Measurements from ENCODE around the gene PITPNC1. TPM values are rescaled to one million over a fixed set of nuclear protein-coding genes. Genes with fewer than 3 reads are reported as not detected.

The PITPNC1 gene
- total RNA-seq, 2 donors from 2014 or later: 10.8 to 20.4 TPM

DNA sequence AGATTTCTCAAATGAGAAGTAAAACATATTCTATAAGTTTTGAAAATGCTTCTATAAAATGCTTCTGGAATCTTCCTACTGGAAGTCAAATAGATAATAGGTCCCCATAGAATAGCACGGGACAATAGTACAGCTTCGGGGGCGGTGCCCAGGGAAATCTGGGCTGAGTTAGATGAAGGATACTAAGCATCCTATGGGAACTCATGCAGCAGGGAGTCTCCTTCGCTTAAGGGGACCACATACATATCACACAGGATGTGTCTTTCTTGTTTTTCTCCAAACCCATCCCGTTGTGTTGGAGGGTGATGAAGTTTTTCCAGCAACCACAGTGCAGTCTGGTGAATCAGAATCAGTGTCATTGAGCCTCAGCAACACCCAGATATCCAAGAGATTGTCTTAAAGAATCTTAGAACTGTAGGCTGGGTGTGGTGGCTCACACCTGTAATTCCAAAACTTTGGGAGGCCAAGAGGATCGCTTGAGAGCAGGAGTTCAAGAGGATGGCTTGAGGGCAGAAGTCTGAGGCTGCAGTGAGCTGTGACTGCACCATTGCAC lies 84.2 kb downstream of the PITPNC1 start:
- TF ChIP-seq, protein P1, sequence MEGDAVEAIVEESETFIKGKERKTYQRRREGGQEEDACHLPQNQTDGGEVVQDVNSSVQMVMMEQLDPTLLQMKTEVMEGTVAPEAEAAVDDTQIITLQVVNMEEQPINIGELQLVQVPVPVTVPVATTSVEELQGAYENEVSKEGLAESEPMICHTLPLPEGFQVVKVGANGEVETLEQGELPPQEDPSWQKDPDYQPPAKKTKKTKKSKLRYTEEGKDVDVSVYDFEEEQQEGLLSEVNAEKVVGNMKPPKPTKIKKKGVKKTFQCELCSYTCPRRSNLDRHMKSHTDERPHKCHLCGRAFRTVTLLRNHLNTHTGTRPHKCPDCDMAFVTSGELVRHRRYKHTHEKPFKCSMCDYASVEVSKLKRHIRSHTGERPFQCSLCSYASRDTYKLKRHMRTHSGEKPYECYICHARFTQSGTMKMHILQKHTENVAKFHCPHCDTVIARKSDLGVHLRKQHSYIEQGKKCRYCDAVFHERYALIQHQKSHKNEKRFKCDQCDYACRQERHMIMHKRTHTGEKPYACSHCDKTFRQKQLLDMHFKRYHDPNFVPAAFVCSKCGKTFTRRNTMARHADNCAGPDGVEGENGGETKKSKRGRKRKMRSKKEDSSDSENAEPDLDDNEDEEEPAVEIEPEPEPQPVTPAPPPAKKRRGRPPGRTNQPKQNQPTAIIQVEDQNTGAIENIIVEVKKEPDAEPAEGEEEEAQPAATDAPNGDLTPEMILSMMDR (IDR thresholded peaks at IDR 0.05): no peak
- Histone ChIP-seq H3K27ac (no peak overlapping the region), H3K4me1 (no peaks in the 10 kb centered on the region), H3K9me3 (no peaks in the 10 kb centered on the region), H3K27me3 (no peaks in the 10 kb centered on the region), H3K36me3 (no peaks in the 10 kb centered on the region), H3K9ac (ENCODE audit: low read depth in 2 of 2, low read length in 2 of 2) (no peak overlapping the region), H3K4me3 (no peak overlapping the region)
- intact Hi-C loops (cut with DNase I): no loop called here
- DNase-seq: no peak

GRCh38 chr17:67461876-67462275 lies 84.8 kb downstream of the PITPNC1 start:
- no peak overlapping the region for H3K4me3 ChIP-seq
- H3K36me3 ChIP-seq: no peaks in the 10 kb centered on the region
- DNase-seq: no peak
- H3K27ac ChIP-seq: no peak overlapping the region
- no peak overlapping the region for H3K9ac ChIP-seq (ENCODE audit: low read depth in 2 of 2, low read length in 2 of 2)
- no peaks in the 10 kb centered on the region for H3K27me3 ChIP-seq
- no peaks in the 10 kb centered on the region for H3K9me3 ChIP-seq
- H3K4me1 ChIP-seq: no peaks in the 10 kb centered on the region
- intact Hi-C loops (cut with DNase I): no loop called here
- TF ChIP-seq, protein P1 (IDR thresholded peaks at IDR 0.05): no peak

DNA sequence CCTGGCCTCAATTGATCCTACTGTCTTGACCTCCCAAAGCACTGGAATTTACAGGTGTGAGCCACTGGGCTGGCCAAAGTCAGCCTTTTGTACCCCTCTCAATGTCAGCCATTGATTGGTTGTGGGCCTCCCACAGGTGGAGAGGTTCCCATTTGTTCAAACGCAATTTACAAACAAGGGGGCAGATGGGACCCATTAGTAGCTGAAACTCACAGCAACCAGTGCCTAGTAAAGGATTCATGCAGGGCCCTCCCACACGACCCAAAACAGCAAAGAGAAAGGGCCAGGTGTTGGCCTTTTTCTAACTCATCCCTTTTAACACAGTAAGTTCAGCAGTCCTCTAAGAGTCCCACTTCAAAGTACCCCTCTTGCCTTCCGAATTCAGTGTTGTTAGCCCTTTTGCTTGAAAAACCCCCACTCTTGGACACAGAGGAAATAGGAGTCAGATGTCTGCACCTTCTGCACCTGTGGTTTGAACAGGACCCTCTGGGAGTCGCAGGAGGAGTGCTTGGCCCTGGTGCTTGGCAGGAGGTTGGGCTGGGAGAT lies 89.2 kb downstream of the PITPNC1 start:
- Histone ChIP-seq H3K9ac (ENCODE audit: low read depth in 2 of 2, low read length in 2 of 2) (no peak overlapping the region), H3K9me3 (no peaks in the 10 kb centered on the region), H3K27ac (no peak overlapping the region), H3K4me3 (no peak overlapping the region), H3K36me3 (no peaks in the 10 kb centered on the region), H3K4me1 (no peaks in the 10 kb centered on the region), H3K27me3 (no peaks in the 10 kb centered on the region)
- no peak for DNase-seq
- TF ChIP-seq, protein P1 (IDR thresholded peaks at IDR 0.05): no peak
- intact Hi-C loops (cut with DNase I): no loop called here

DNA sequence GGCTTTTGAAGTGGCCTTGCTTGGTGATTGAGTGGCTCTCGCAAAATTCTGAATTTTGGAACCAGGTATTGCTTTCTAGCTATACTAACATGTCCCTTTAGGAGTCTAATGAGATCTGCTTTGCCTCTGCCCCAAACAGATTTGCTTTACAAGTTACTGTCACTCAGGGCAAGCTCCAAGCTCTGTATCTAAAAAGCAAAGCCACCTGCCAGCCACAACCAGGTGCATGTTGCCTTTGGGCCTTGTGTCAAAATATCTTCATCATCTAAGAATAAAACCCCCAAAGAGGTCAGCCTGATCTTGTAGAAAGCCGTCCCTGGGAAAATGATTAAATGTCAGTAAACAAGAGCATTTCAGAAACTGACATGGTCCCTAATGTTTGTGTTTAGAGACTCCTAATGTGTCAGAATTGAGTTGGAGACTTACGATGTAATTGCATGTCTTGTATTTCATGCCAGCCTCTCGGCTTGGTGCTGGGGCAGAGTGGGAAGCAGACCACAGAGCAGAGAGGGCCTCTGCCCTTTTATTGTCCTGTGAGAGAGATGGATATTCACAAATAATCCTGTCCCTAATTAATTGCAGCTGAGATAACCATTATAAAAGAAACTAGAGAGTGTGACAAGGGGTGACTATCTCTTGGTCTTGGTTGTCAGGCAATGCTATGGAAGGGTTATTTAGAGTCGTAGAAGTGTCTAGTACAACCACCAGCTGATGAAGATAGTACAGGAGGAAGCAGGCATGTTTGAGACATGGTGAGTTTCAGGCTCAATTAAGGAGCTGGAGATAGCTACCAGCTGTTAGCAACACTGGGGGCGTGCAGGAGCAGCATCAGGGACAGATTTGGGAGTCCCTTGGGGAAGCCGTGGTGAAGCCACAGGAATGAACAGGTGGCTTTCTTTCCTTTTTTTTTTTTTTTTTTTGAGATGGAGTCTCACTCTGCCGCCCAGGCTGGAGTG lies 90.7 kb downstream of the PITPNC1 start:
- intact Hi-C loops (cut with DNase I): no loop called here
- Histone ChIP-seq H3K27me3 (no peaks in the 10 kb centered on the region), H3K9ac (ENCODE audit: low read depth in 2 of 2, low read length in 2 of 2) (no peak overlapping the region), H3K4me1 (no peaks in the 10 kb centered on the region), H3K36me3 (no peaks in the 10 kb centered on the region), H3K4me3 (no peak overlapping the region), H3K27ac (no peak overlapping the region), H3K9me3 (no peaks in the 10 kb centered on the region)
- TF ChIP-seq, protein P1 (IDR thresholded peaks at IDR 0.05): no peak
- no peak for DNase-seq

- intact Hi-C loops (cut with DNase I): no loop called here
- H3K27ac ChIP-seq: peak overlapping the region; percentile 17
- H3K9ac ChIP-seq (ENCODE audit: low read depth in 2 of 2, low read length in 2 of 2): peak overlapping the region in 1 of 2 donors; percentile 38
- no peaks in the 10 kb centered on the region for H3K9me3 ChIP-seq
- TF ChIP-seq, protein P1 (IDR thresholded peaks at IDR 0.05): no peak
- H3K27me3 ChIP-seq: no peaks in the 10 kb centered on the region
- no peaks in the 10 kb centered on the region for H3K4me1 ChIP-seq
- no peaks in the 10 kb centered on the region for H3K36me3 ChIP-seq
- DNase-seq: no peak
- no peak overlapping the region for H3K4me3 ChIP-seq
Measured at GRCh38 chr17:67469208-67469980, 92.3 kb downstream of the PITPNC1 start.

Measured in colonic mucosa (tissue), 4 donors.